CD14-positive monocyte (primary cell): Measurements from ENCODE around the gene PLIN4. TPM values are rescaled to one million over a fixed set of nuclear protein-coding genes. Genes with fewer than 3 reads are reported as not detected.

Experiments
- DNase-seq, 3 donors: peaks; one replicate each; pipeline ENCODE4 v3.0.0-alpha.2; 2011 to 2022
- H2AFZ ChIP-seq: 2 replicates; pipeline ENCODE4 v1.6.0; 2012; ENCODE audit warnings: mild to moderate bottlenecking, low read depth, low read length, inconsistent platforms; ENCODE audit not compliant: insufficient read depth, poor library complexity, severe bottlenecking
- H3K27ac ChIP-seq, 2 donors: 1 replicate in 1 of 2; 2 replicates in 1 of 2; pipeline ENCODE4 v1.5.1; 2012 to 2013; ENCODE audit warnings: low read length in 2 of 2, control low read depth in 1 of 2, inconsistent platforms in 1 of 2, low read depth in 1 of 2, mild to moderate bottlenecking in 1 of 2
- H3K27me3 ChIP-seq, 2 donors: one replicate each; pipeline versions ENCODE4 v1.6.0 to v1.6.1; 2011 to 2013; ENCODE audit warnings: low read length in 2 of 2; ENCODE audit not compliant: control insufficient read depth in 2 of 2, insufficient read depth in 2 of 2
- H3K36me3 ChIP-seq, 2 donors: replicated peaks in 1 of 2; 1 replicate in 1 of 2; 2 replicates in 1 of 2; pipeline versions ENCODE4 v1.5.1 to v1.6.1; 2012 to 2013; ENCODE audit warnings: low read length in 2 of 2, control low read depth in 1 of 2, inconsistent platforms in 1 of 2, mild to moderate bottlenecking in 1 of 2; ENCODE audit not compliant: insufficient read depth in 2 of 2, control insufficient read depth in 1 of 2
- H3K4me1 ChIP-seq, 2 donors: 1 replicate in 1 of 2; 2 replicates in 1 of 2; pipeline versions ENCODE4 v1.5.1 to v1.6.1; 2012 to 2013; ENCODE audit warnings: low read length in 2 of 2, control low read depth in 1 of 2, inconsistent platforms in 1 of 2, mild to moderate bottlenecking in 1 of 2, moderate library complexity in 1 of 2; ENCODE audit not compliant: insufficient read depth in 2 of 2, control insufficient read depth in 1 of 2
- H3K4me2 ChIP-seq: replicated peaks from 2 replicates; pipeline ENCODE3; 2012; ENCODE audit warnings: low read length, moderate library complexity, mild to moderate bottlenecking; ENCODE audit not compliant: poor library complexity, severe bottlenecking; ENCODE audit errors: extremely low read depth
- H3K4me3 ChIP-seq, 3 experiments: fragments of 200-600 bp in 1 of 3; sonication (generic) in 1 of 3; replicated peaks in 1 of 3; 1 replicate in 2 of 3; 2 replicates in 1 of 3; pipeline ENCODE4 v1.5.1; 2011 to 2013; ENCODE audit warnings: low read length in 3 of 3, mild to moderate bottlenecking in 3 of 3, control low read depth in 2 of 3, low read depth in 2 of 3, inconsistent platforms in 1 of 3, moderate library complexity in 1 of 3
- H3K79me2 ChIP-seq: 2 replicates; pipeline ENCODE4 v1.6.0; 2012; ENCODE audit warnings: mild to moderate bottlenecking, control low read depth, inconsistent platforms, low read length, moderate library complexity; ENCODE audit not compliant: insufficient read depth
- H3K9ac ChIP-seq: 2 replicates; pipeline ENCODE4 v1.6.0; 2017; ENCODE audit warnings: low read length, mild to moderate bottlenecking; ENCODE audit not compliant: insufficient read depth, poor library complexity, severe bottlenecking
- H3K9me3 ChIP-seq, 2 donors: replicated peaks in 1 of 2; 1 replicate in 1 of 2; 2 replicates in 1 of 2; pipeline versions ENCODE4 v1.5.1 to v1.6.1; 2012 to 2013; ENCODE audit warnings: low read length in 2 of 2, control low read depth in 1 of 2; ENCODE audit not compliant: control insufficient read depth in 1 of 2, insufficient read depth in 1 of 2
- H4K20me1 ChIP-seq: 2 replicates; pipeline ENCODE4 v1.6.0; 2012; ENCODE audit warnings: mild to moderate bottlenecking, low read length, control low read depth, moderate library complexity; ENCODE audit not compliant: insufficient read depth
- H3K27ac Mint-ChIP-seq, 7 donors: one replicate each; pipeline ENCODE4 v1.8.0; 2020; ENCODE audit warnings: mild to moderate bottlenecking in 7 of 7, mixed read lengths in 7 of 7, moderate library complexity in 6 of 7, inconsistent platforms in 2 of 7
- H3K27me3 Mint-ChIP-seq, 3 donors: one replicate each; pipeline ENCODE4 v1.8.0; 2021 to 2022; ENCODE audit warnings: low read depth in 3 of 3, mild to moderate bottlenecking in 3 of 3, mixed read lengths in 3 of 3, moderate library complexity in 3 of 3, inconsistent platforms in 1 of 3
- H3K36me3 Mint-ChIP-seq, 2 donors: one replicate each; pipeline ENCODE4 v1.8.0; 2020; ENCODE audit warnings: mixed read lengths in 2 of 2, inconsistent platforms in 1 of 2, mild to moderate bottlenecking in 1 of 2
- H3K4me1 Mint-ChIP-seq: one replicate; pipeline ENCODE4 v1.8.0; 2020; ENCODE audit warnings: mild to moderate bottlenecking, mixed read lengths
- H3K4me3 Mint-ChIP-seq, 2 donors: one replicate each; pipeline ENCODE4 v1.8.0; 2020; ENCODE audit warnings: mild to moderate bottlenecking in 2 of 2, mixed read lengths in 2 of 2, moderate library complexity in 1 of 2
- H3K9me3 Mint-ChIP-seq, 7 donors: one replicate each; pipeline ENCODE4 v1.8.0; 2020 to 2022; ENCODE audit warnings: mixed read lengths in 7 of 7, mild to moderate bottlenecking in 6 of 7, moderate library complexity in 6 of 7, inconsistent platforms in 2 of 7
- WGBS: methylation state at CpG from one replicate; pipeline ENCODE4 v1.1.5; 2013; ENCODE audit warnings: missing lambda C conversion rate; ENCODE audit not compliant: insufficient coverage; 5-methylcytosine and 5-hydroxymethylcytosine counted together
- intact Hi-C, 2 donors: fragments of 100-400 bp; cut with micrococcal nuclease; formaldehyde crosslinking; loops; one replicate each; pipeline versions ENCODE4 v1.15.0 to v1.15.1; 2023
- polyA plus RNA-seq, 3 donors: library from polyadenylated mRNA; depleted of rRNA in 1 of 3; unstranded in 2 of 3; stranded (reverse) in 1 of 3; fragments of 300-500 nt in 2 of 3; fragments of >200 nt in 1 of 3; fragmentation: Illumina TruSeq in 2 of 3; gene quantifications; 1 replicate in 2 of 3; 2 replicates in 1 of 3; pipeline ENCODE4 v1.2.3, GENCODE V29; 2012 to 2021
- TF ChIP-seq, protein P1 (sequence below): fragments of 200-600 bp; IDR thresholded peaks from one replicate; pipeline ENCODE4 v1.8.0; 2022; ENCODE audit warnings: antibody characterized with exemption, mild to moderate bottlenecking

Gene PLIN4
- polyA plus RNA-seq, 3 donors = 0.05 to 0.19 TPM; not detected in 1

GRCh38 chr19:4537953-4538600 lies 19.8 kb upstream of the PLIN4 start:
- 91% methylated on average over 27 of the region's 27 CpGs for WGBS
- Mint-ChIP-seq H3K36me3 (peaks cover 0 to 4% of the 10 kb centered on the region in 2 donors), H3K27ac (peak overlapping the region in 3 of 7 donors; percentile 21 to 56 (median 25)), H3K9me3 (peaks cover 2 to 12% (median 6%) of the 10 kb centered on the region in 7 donors), H3K27me3 (peaks cover 2 to 11% (median 3%) of the 10 kb centered on the region in 3 donors), H3K4me3 (no peak overlapping the region), H3K4me1 (peaks cover 71% of the 10 kb centered on the region)
- no peak for DNase-seq
- Histone ChIP-seq H3K4me2 (peak overlapping the region; percentile 17), H4K20me1 (no peaks in the 10 kb centered on the region), H3K9me3 (no peaks in the 10 kb centered on the region), H3K4me3 (no peak overlapping the region), H3K27ac (no peak overlapping the region), H3K9ac (no peak overlapping the region), H3K36me3 (no peaks in the 10 kb centered on the region), H3K27me3 (peaks cover 0 to 2% of the 10 kb centered on the region in 2 donors), H3K79me2 (peaks cover 23% of the 10 kb centered on the region), H2AFZ (no peak overlapping the region), H3K4me1 (peaks cover 83 to 85% of the 10 kb centered on the region in 2 donors)
- intact Hi-C loops = no loop called here
- TF ChIP-seq, protein P1, sequence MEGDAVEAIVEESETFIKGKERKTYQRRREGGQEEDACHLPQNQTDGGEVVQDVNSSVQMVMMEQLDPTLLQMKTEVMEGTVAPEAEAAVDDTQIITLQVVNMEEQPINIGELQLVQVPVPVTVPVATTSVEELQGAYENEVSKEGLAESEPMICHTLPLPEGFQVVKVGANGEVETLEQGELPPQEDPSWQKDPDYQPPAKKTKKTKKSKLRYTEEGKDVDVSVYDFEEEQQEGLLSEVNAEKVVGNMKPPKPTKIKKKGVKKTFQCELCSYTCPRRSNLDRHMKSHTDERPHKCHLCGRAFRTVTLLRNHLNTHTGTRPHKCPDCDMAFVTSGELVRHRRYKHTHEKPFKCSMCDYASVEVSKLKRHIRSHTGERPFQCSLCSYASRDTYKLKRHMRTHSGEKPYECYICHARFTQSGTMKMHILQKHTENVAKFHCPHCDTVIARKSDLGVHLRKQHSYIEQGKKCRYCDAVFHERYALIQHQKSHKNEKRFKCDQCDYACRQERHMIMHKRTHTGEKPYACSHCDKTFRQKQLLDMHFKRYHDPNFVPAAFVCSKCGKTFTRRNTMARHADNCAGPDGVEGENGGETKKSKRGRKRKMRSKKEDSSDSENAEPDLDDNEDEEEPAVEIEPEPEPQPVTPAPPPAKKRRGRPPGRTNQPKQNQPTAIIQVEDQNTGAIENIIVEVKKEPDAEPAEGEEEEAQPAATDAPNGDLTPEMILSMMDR = no peak

DNA sequence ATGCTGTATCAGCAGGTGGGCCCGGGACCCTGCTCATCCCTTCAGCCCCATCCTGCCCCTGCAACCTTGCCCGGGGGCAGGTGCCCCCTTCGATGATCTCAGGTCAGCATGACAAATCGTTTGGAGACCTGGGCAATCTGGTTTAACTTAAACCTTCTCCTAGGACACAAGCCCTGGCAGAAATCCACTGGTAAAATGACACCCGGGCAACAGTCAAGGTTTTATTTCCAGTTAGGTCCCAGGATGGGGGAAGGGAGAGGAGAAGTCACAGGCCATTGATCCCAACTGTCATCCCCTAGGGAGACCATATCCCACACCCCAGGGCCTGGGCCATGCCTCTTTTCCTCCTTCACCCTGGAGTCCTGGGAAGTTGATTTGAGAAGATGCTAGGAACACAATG lies 18.5 kb upstream of the PLIN4 start:
- no peak overlapping the region for H2AFZ ChIP-seq
- H3K4me2 ChIP-seq = no peak overlapping the region
- no peak overlapping the region for H3K4me3 Mint-ChIP-seq
- H3K27ac ChIP-seq = no peak overlapping the region
- H3K79me2 ChIP-seq = peaks cover 23% of the 10 kb centered on the region
- TF ChIP-seq, protein P1 = no peak
- H3K9me3 Mint-ChIP-seq = peaks cover 2 to 12% (median 6%) of the 10 kb centered on the region in 7 donors
- peaks cover 62% of the 10 kb centered on the region for H3K4me1 Mint-ChIP-seq
- no peak for DNase-seq
- H4K20me1 ChIP-seq = no peaks in the 10 kb centered on the region
- peaks cover 70 to 76% of the 10 kb centered on the region in 2 donors for H3K4me1 ChIP-seq
- WGBS = 94% methylated on average over 4 of the region's 5 CpGs
- peaks cover 0 to 2% of the 10 kb centered on the region in 2 donors for H3K27me3 ChIP-seq
- no peak overlapping the region for H3K9ac ChIP-seq
- no peaks in the 10 kb centered on the region for H3K36me3 ChIP-seq
- no peak overlapping the region for H3K4me3 ChIP-seq
- no peaks in the 10 kb centered on the region for H3K9me3 ChIP-seq
- H3K27me3 Mint-ChIP-seq = peaks cover 2 to 11% (median 6%) of the 10 kb centered on the region in 3 donors
- peaks cover 0 to 4% of the 10 kb centered on the region in 2 donors for H3K36me3 Mint-ChIP-seq
- no peak overlapping the region for H3K27ac Mint-ChIP-seq
- intact Hi-C loops = no loop called here
